Fibroblast of lung (primary cell): ENCODE measurements around the gene HECW1.

Experiments
- EZH2 ChIP-seq: IDR thresholded peaks from 2 replicates; pipeline ENCODE4 v1.5.1; 2012; ENCODE audit warnings: low read length, control low read depth, mild to moderate bottlenecking; ENCODE audit errors: missing control alignments
- TF ChIP-seq, protein P1 (sequence below), 2 donors: IDR thresholded peaks in 1 of 2; conservative IDR thresholded peaks in 1 of 2; 1 replicate in 1 of 2; 2 replicates in 1 of 2; pipeline ENCODE4 v1.5.1; 2011 to 2012; ENCODE audit warnings: low read length in 2 of 2, control low read depth in 1 of 2, inconsistent platforms in 1 of 2, low read depth in 1 of 2, mild to moderate bottlenecking in 1 of 2

DNA sequence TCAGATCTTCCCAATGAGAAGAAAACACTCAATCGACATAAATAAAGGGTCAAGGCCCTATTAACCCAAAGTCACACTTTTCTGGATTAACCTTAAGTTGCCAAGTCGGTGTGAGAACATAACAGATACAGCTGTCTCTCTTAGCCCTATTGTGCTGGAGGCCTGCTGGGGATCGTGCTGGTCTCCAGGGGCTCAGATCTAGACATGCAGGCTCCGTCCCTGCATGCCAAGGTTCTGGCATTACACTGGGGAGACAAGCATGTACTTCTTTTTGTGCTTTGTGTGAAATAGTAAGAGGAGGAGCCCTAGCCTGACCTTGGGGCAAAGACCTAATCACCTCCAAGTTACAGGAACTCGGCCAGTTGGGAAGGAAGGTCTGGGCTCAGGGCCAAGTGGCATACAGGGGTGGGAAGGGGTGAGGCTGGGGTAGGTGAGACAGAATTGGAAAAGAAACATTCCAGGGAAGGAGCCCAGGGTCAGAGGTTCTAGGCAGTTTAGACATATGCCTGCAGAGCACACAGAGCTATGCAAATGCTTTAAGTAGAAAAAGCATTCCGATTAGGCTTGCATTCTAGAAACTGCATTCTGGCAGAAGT is 216.4 kb downstream of the HECW1 start:
- TF ChIP-seq, protein P1, sequence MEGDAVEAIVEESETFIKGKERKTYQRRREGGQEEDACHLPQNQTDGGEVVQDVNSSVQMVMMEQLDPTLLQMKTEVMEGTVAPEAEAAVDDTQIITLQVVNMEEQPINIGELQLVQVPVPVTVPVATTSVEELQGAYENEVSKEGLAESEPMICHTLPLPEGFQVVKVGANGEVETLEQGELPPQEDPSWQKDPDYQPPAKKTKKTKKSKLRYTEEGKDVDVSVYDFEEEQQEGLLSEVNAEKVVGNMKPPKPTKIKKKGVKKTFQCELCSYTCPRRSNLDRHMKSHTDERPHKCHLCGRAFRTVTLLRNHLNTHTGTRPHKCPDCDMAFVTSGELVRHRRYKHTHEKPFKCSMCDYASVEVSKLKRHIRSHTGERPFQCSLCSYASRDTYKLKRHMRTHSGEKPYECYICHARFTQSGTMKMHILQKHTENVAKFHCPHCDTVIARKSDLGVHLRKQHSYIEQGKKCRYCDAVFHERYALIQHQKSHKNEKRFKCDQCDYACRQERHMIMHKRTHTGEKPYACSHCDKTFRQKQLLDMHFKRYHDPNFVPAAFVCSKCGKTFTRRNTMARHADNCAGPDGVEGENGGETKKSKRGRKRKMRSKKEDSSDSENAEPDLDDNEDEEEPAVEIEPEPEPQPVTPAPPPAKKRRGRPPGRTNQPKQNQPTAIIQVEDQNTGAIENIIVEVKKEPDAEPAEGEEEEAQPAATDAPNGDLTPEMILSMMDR (conservative IDR thresholded peaks at IDR 0.05 in 1 of 2, IDR thresholded peaks at IDR 0.05 in 1 of 2; ENCODE audit: low read depth in 1 of 2, low read length in 2 of 2): no peak
- no peak for TF ChIP-seq EZH2
